Gastrocnemius medialis (tissue), 4 donors: ENCODE data around the gene ZNF891. TPM values are rescaled to one million over a fixed set of nuclear protein-coding genes. Genes with fewer than 3 reads are reported as not detected.

ENCODE experiments used
- ATAC-seq, 2 donors: fragments of 150-250 bp; one replicate each; pipeline ENCODE4 v1.9.1; 2016
- DNase-seq, 2 donors: peaks; one replicate each; pipeline ENCODE4 v3.0.0-alpha.2; 2019
- H3K27ac ChIP-seq, 4 donors: fragments of 200-600 bp; sonication (generic); 1 replicate in 1 of 4; 2 replicates in 3 of 4; pipeline ENCODE4 v1.5.1; 2016 to 2018; ENCODE audit warnings: mild to moderate bottlenecking in 2 of 4, moderate library complexity in 1 of 4
- H3K27me3 ChIP-seq, 3 donors: fragments of 200-600 bp; sonication (generic) in 2 of 3; 1 replicate in 1 of 3; 2 replicates in 2 of 3; pipeline versions ENCODE4 v1.5.1 to v1.6.0; 2016 to 2019; ENCODE audit warnings: mild to moderate bottlenecking in 1 of 3, moderate library complexity in 1 of 3
- H3K36me3 ChIP-seq, 2 donors: fragments of 200-600 bp; sonication (generic) in 1 of 2; one replicate each; pipeline ENCODE4 v1.5.1; 2017 to 2018
- H3K4me1 ChIP-seq, 2 donors: fragments of 200-600 bp; sonication (generic) in 1 of 2; one replicate each; pipeline ENCODE4 v1.5.1; 2016 to 2017; ENCODE audit warnings: mild to moderate bottlenecking in 2 of 2
- H3K4me3 ChIP-seq, 4 donors: fragments of 200-600 bp; sonication (generic) in 3 of 4; 1 replicate in 1 of 4; 2 replicates in 3 of 4; pipeline ENCODE4 v1.5.1; 2016 to 2019; ENCODE audit warnings: mild to moderate bottlenecking in 2 of 4
- H3K9me3 ChIP-seq, 3 donors: fragments of 200-600 bp; sonication (generic) in 2 of 3; 1 replicate in 1 of 3; 2 replicates in 2 of 3; pipeline ENCODE4 v1.5.1; 2016 to 2019
- CTCF ChIP-seq, 5 experiments: fragments of 450-650 bp in 3 of 5; fragments of 200-600 bp in 2 of 5; sonication (generic) in 2 of 5; IDR thresholded peaks in 4 of 5; conservative IDR thresholded peaks in 1 of 5; 1 replicate in 4 of 5; 2 replicates in 1 of 5; pipeline ENCODE4 v1.5.1; 2016 to 2019; ENCODE audit warnings: antibody characterized with exemption in 5 of 5, mild to moderate bottlenecking in 3 of 5, moderate library complexity in 3 of 5
- POLR2A ChIP-seq, 2 donors: fragments of 450-650 bp; IDR thresholded peaks; one replicate each; pipeline ENCODE4 v1.6.1; 2017; ENCODE audit warnings: antibody characterized with exemption in 2 of 2, mild to moderate bottlenecking in 2 of 2, moderate library complexity in 2 of 2
- in situ Hi-C, 4 donors: fragments of 200-750 bp; cut with MboI; loops; one replicate each; pipeline versions ENCODE4 v1.15.0 to v1.8.0; 2017; ENCODE audit warnings: low sequenced_read_pairs in 4 of 4
- intact Hi-C: fragments of 100-400 bp; cut with DNase I; formaldehyde crosslinking; loops from one replicate; pipeline ENCODE4 v1.15.1; 2023; ENCODE audit warnings: low total_unique reads
- total RNA-seq, 4 donors: library from RNA; depleted of rRNA; stranded (reverse); fragments of >200 nt; gene quantifications; one replicate each; pipeline versions ENCODE4 v1.1.0 to v1.2.3, GENCODE V29; 2016

Gene ZNF891
- total RNA-seq, 4 donors from 2014 or later = 0.19 to 1.5 (median 0.51) TPM

- Histone ChIP-seq H3K27ac (no peak overlapping the region), H3K4me3 (peak overlapping the region in 1 of 4 donors; percentile 48), H3K27me3 (peaks cover 0 to 14% (median 0%) of the 10 kb centered on the region in 3 donors), H3K4me1 (no peaks in the 10 kb centered on the region), H3K36me3 (peaks cover 33 to 87% of the 10 kb centered on the region in 2 donors), H3K9me3 (peaks cover 60 to 92% (median 65%) of the 10 kb centered on the region in 3 donors)
- in situ Hi-C loops (no loop called here), intact Hi-C loops (no loop called here)
- ATAC-seq (no peak), DNase-seq (no peak)
- TF ChIP-seq POLR2A (IDR thresholded peaks at IDR 0.05) = no peak
- no peak for TF ChIP-seq CTCF (IDR thresholded peaks at IDR 0.05 in 4 of 5, conservative IDR thresholded peaks at IDR 0.05 in 1 of 5)
Observed at GRCh38 chr12:133057446-133057845, 72.6 kb downstream of the ZNF891 start.

Other genes with a start within 250 kb of the ZNF891 start
- gene CHFR, start 242.7 kb downstream of the ZNF891 start, total RNA-seq = 10 to 100 TPM; 10.8 to 19.6 (median 12.1) TPM
- 1 to 10 TPM; 2.1 to 4.6 (median 2.2) TPM for gene ZNF605, start 174.0 kb downstream of the ZNF891 start, total RNA-seq
- 10 to 100 TPM in 1 of 4 donors, 1 to 10 TPM in 3; 1.2 to 12.3 (median 2.6) TPM for gene ZNF26, start 143.9 kb downstream of the ZNF891 start, total RNA-seq
- 10 to 100 TPM in 2 of 4 donors, 1 to 10 TPM in 2; 5.3 to 20.9 (median 13.5) TPM for gene ZNF84, start 92.8 kb downstream of the ZNF891 start, total RNA-seq
- gene ZNF140, start 49.4 kb downstream of the ZNF891 start, total RNA-seq = 10 to 100 TPM in 2 of 4 donors, 1 to 10 TPM in 2; 5.4 to 14.5 (median 9.0) TPM
- gene ZNF10, start 353 bp upstream of the ZNF891 start, total RNA-seq = 1 to 10 TPM; 3.0 to 8.3 (median 4.3) TPM
- 1 to 10 TPM; 3.8 to 8.9 (median 4.3) TPM for gene ZNF268, start 51.2 kb upstream of the ZNF891 start, total RNA-seq
- gene ANHX, start 105.6 kb upstream of the ZNF891 start, total RNA-seq = not detected